Suprapubic skin (tissue), 4 donors: ENCODE data around the gene DGCR8. TPM values are rescaled to one million over a fixed set of nuclear protein-coding genes. Genes with fewer than 3 reads are reported as not detected.
A peak's percentile ranks its signal among the peaks of the same experiment; 100 is the strongest.

Source experiments
- DNase-seq, 2 donors: peaks; one replicate each; pipeline ENCODE4 v3.0.0-alpha.2; 2019; ENCODE audit warnings: low spot score in 2 of 2
- H3K27ac ChIP-seq: fragments of 200-600 bp; sonication (generic); one replicate; pipeline ENCODE4 v1.5.1; 2019
- H3K27me3 ChIP-seq: fragments of 200-600 bp; sonication (generic); one replicate; pipeline ENCODE4 v1.5.1; 2019
- H3K36me3 ChIP-seq: fragments of 200-600 bp; sonication (generic); one replicate; pipeline ENCODE4 v1.5.1; 2019
- H3K4me1 ChIP-seq: fragments of 200-600 bp; sonication (generic); one replicate; pipeline ENCODE4 v1.5.1; 2019
- H3K4me3 ChIP-seq: fragments of 200-600 bp; sonication (generic); one replicate; pipeline ENCODE4 v1.5.1; 2019; ENCODE audit warnings: mild to moderate bottlenecking
- H3K9me3 ChIP-seq: fragments of 200-600 bp; sonication (generic); one replicate; pipeline ENCODE4 v1.5.1; 2019
- EP300 ChIP-seq: sonication (generic); formaldehyde crosslinking; IDR thresholded peaks from one replicate; pipeline ENCODE4 v1.6.1; 2017; ENCODE audit warnings: antibody characterized with exemption
- POLR2A ChIP-seq, 2 donors: fragments of 450-650 bp; IDR thresholded peaks; one replicate each; pipeline ENCODE4 v1.6.1; 2017; ENCODE audit warnings: antibody characterized with exemption in 2 of 2, mild to moderate bottlenecking in 2 of 2, moderate library complexity in 2 of 2
- POLR2AphosphoS5 ChIP-seq, 3 donors: sonication (generic); formaldehyde crosslinking; IDR thresholded peaks; one replicate each; pipeline ENCODE4 v1.6.1; 2017; ENCODE audit warnings: antibody characterized with exemption in 3 of 3
- WGBS: methylation state at CpG from one replicate; pipeline ENCODE4 v1.1.5; 2018; 5-methylcytosine and 5-hydroxymethylcytosine counted together
- total RNA-seq, 4 donors: library from RNA; depleted of rRNA; stranded (reverse); fragments of >200 nt; gene quantifications; one replicate each; pipeline ENCODE4 v1.1.0, GENCODE V29; 2016
- TF ChIP-seq, protein P1 (sequence below), 2 donors: fragments of 200-600 bp in 1 of 2; fragments of 450-650 bp in 1 of 2; sonication (generic) in 1 of 2; IDR thresholded peaks; one replicate each; pipeline ENCODE4 v1.5.1; 2016 to 2019; ENCODE audit warnings: antibody characterized with exemption in 2 of 2, mild to moderate bottlenecking in 1 of 2, moderate library complexity in 1 of 2

The DGCR8 gene
- total RNA-seq, 4 donors from 2014 or later = 22.4 to 69.1 (median 38.0) TPM

DNA sequence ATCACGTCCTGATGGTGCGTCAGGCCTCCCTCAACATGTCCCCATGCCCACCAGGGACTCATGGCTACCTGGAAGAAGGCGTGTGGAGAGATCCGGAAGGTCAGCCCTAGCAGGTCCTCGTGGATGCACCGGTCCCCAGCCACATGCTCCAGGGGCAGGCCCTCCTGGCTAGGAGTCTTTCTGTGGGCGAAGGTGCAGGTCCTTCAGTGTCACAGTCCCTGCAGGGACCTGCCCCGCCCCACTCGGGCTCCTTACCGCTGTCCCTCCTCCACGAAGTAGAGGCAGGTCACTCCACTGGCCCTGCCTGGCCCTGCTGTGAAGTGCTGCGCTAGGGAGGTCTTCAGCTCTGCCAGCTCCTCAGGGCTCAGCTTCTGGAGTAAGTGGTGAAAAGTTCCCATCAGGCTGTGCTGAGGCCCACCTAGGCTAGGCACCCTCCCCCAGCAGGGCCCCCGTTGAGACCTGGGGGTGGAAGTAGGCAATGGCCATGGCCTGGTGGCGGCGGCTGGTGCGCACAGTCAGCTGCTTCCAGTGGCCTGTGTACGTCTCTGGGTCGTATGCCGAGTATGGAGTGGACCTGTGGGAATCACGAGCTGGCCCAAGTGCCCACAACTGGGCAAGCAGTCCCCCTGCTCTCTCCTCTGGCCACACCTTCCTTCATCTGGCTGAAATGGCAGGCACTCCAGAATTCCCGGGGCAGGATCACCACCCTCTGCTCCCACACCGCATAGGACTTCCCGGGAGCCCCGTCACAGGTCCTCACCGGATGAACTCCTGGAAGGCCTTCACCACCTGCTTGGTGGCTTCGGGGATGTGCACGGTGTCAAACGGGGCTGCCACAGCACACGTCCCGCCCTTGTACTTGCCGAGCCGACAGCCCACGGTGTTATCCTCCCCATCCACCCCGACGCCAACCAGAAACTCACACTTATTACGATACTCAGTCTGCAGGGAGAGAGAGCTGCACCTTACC, 34.8 kb downstream of the DGCR8 start:
- no peaks in the 10 kb centered on the region for H3K9me3 ChIP-seq
- H3K4me3 ChIP-seq = no peak overlapping the region
- no peaks in the 10 kb centered on the region for H3K27me3 ChIP-seq
- 90% methylated on average over 19 of the region's 36 CpGs for WGBS
- H3K27ac ChIP-seq = no peak overlapping the region
- peaks cover 38% of the 10 kb centered on the region for H3K4me1 ChIP-seq
- H3K36me3 ChIP-seq = peaks cover 68% of the 10 kb centered on the region
- DNase-seq = no peak
- TF ChIP-seq POLR2A (IDR thresholded peaks at IDR 0.05) = no peak
- no peak for TF ChIP-seq EP300
- TF ChIP-seq POLR2AphosphoS5 (IDR thresholded peaks at IDR 0.05) = no peak
- TF ChIP-seq, protein P1, sequence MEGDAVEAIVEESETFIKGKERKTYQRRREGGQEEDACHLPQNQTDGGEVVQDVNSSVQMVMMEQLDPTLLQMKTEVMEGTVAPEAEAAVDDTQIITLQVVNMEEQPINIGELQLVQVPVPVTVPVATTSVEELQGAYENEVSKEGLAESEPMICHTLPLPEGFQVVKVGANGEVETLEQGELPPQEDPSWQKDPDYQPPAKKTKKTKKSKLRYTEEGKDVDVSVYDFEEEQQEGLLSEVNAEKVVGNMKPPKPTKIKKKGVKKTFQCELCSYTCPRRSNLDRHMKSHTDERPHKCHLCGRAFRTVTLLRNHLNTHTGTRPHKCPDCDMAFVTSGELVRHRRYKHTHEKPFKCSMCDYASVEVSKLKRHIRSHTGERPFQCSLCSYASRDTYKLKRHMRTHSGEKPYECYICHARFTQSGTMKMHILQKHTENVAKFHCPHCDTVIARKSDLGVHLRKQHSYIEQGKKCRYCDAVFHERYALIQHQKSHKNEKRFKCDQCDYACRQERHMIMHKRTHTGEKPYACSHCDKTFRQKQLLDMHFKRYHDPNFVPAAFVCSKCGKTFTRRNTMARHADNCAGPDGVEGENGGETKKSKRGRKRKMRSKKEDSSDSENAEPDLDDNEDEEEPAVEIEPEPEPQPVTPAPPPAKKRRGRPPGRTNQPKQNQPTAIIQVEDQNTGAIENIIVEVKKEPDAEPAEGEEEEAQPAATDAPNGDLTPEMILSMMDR (IDR thresholded peaks at IDR 0.05) = no peak

DNA sequence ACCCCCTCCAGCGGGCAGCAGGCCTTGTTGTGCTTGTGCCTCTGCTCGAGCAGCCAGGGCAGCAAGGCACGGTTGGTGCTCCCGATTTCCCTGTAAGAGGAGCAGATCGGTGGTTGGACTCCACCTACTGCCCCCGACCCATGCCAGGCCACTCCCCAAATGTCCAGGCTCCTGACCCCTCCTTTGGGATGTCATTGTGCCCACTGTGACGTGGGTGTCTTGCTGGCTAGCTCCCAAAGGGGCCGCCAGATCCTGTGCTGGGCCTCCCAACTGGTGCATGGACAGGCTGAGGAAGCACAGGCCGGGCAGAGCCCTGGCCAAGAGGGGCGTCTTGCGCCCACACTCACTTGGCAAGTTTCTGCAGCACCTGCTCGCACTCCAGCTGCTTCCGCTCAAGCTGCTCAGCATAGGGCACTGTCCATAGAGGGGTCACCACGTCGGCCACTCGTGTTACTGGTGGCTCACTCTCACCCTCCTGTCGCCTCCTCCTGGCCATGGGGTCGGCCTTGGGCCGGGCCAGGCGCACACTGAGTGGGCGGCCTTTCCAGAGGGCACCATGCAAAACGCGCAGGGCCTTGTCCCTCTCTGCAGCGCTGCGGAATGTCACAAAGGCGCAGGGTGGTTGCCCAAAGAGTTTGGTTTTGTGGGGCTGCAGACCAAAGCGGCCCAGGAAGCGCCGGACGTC, 35.8 kb downstream of the DGCR8 start, which contains the start of gene RANBP1:
Gene RANBP1, plus strand, starts transcription at position 414 of the 685 bp plus-strand sequence. Its CDS starts 81 bp downstream, at position 495.
- 70% methylated on average over 29 of the region's 30 CpGs for WGBS
- H3K36me3 ChIP-seq = peaks cover 68% of the 10 kb centered on the region
- DNase-seq = no peak
- TF ChIP-seq, protein P1 (IDR thresholded peaks at IDR 0.05) = no peak
- no peak for TF ChIP-seq EP300
- TF ChIP-seq POLR2AphosphoS5 (IDR thresholded peaks at IDR 0.05) = no peak
- TF ChIP-seq POLR2A (IDR thresholded peaks at IDR 0.05) = no peak
- H3K4me3 ChIP-seq = peak within 1 kb of the TSS; percentile 83
- H3K9me3 ChIP-seq = no peaks in the 10 kb centered on the region
- H3K4me1 ChIP-seq = peaks cover 38% of the 10 kb centered on the region
- no peaks in the 10 kb centered on the region for H3K27me3 ChIP-seq
- H3K27ac ChIP-seq = peak within 1 kb of the TSS; percentile 88

DNA sequence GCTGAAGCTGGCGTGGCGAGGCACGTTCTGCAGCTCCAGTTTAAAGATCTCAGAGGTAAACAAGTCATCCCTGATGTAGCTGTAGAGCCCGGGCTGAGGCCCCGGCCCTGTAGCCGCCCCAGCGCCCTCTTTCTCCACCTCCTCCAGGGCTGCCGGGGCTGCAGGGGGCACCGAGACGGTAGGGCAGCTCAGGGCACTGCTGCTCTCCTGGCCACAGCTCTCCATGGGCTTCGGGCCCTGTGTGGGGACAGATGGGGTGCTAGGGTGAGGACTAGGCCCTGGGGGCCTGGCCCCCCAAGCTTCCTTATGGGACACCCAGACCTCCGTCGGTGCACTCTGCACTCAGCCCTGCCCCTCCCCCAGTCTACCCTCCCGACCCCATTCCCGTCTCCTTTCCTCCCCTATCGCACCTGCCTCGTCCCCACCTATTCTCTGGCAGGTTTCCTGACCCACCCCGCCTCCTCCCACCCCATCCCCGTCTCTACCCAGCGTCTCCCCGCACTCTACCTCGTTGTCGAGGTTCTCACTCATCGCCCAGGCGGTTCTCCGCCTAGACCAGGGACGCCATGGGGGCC, 36.4 kb downstream of the DGCR8 start:
- peaks cover 38% of the 10 kb centered on the region for H3K4me1 ChIP-seq
- peak overlapping the region; percentile 88 for H3K27ac ChIP-seq
- no peaks in the 10 kb centered on the region for H3K27me3 ChIP-seq
- peaks cover 68% of the 10 kb centered on the region for H3K36me3 ChIP-seq
- 2% methylated on average over 17 of the region's 27 CpGs for WGBS
- H3K4me3 ChIP-seq = peak overlapping the region; percentile 83
- DNase-seq = no peak
- no peak for TF ChIP-seq EP300
- TF ChIP-seq POLR2A (IDR thresholded peaks at IDR 0.05) = no peak
- TF ChIP-seq POLR2AphosphoS5 (IDR thresholded peaks at IDR 0.05) = no peak
- TF ChIP-seq, protein P1 (IDR thresholded peaks at IDR 0.05) = no peak
- no peaks in the 10 kb centered on the region for H3K9me3 ChIP-seq

DNA sequence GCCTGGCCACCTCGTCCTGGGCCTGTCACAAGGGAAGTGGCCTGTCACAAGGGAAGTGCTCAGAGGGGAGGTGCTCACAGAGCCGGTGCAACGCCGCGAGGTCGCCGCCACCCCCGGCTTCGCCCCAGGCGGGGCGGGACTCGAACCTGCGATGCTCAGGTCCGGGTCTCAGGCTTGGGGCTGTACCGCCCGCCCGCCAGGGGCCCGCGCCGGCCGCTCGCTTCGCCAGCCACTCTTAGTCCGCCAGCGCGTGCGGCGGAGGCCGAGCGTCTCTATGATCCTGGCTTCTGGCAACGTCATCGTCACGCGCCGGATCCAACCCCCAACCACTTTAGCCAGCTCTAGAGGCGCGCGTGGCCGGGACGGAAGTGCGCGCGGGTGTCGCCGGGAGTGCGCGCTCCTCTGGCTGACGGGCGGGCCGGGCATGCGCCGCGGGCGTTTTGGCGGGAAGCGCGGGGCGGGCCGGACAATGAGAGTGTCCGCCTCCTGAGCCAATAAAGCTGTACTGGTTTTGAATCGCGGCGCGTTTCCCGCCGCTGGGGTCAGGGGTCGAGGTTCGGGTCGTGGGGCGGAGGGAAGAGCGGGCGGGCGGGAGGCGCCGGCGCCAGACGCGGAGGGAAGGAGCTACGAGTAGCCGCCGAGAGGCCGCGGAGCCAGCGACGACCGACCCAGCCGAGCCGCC, 37.1 kb downstream of the DGCR8 start, which contains the start of gene TRMT2A:
Gene TRMT2A, minus strand, starts transcription at position 276 of the 682 bp plus-strand sequence. CDS start 320 bp downstream, outside the sequence.
- WGBS = 0% methylated on average over 16 of the region's 88 CpGs
- H3K9me3 ChIP-seq = no peaks in the 10 kb centered on the region
- peak in 2 of 3 donors; percentile 76 to 91 for TF ChIP-seq POLR2AphosphoS5 (IDR thresholded peaks at IDR 0.05)
- no peak for TF ChIP-seq EP300
- peak in 1 of 2 donors; percentile 51 for TF ChIP-seq POLR2A (IDR thresholded peaks at IDR 0.05)
- TF ChIP-seq, protein P1 (IDR thresholded peaks at IDR 0.05) = peak in 1 of 2 donors; percentile 10
- peaks cover 38% of the 10 kb centered on the region for H3K4me1 ChIP-seq
- DNase-seq = peak; percentile 98 to 99
- peaks cover 69% of the 10 kb centered on the region for H3K36me3 ChIP-seq
- H3K4me3 ChIP-seq = peak within 1 kb of the TSS; percentile 83
- no peaks in the 10 kb centered on the region for H3K27me3 ChIP-seq
- H3K27ac ChIP-seq = peak within 1 kb of the TSS; percentile 88
